Limb (tissue), 2 donors: Measurements from ENCODE around the gene ZNF385B.

Experiments used
- DNase-seq, 2 donors: peaks; one replicate each; pipeline ENCODE4 v3.0.0-alpha.2; 2016; ENCODE audit errors: extremely low spot score in 2 of 2

ZNF385B gene

DNA sequence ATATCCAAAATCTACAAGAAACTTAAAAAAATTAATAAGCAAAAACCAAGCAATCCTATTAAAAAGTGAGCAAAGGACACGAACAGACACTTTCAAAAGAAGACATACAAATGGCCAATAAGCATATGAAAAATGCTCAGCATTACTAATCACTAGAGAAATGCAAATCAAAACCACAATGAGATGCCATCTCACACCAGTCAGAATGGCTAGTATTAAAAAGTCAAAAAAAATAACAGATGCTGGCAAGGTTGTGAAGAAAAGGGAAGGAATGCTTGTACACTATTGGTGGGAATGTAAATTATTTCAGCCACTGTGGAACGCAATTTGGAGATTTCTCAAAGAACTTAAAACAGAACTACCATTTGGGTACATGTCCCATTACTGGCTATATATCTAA, 467.9 kb downstream of the ZNF385B start:
- no peak for DNase-seq
